GM13976 (cell line): ENCODE data around the gene GRXCR2.
"Not testable (repeated sequence)": the region's sequence is repeated elsewhere in the genome, so short reads cannot be mapped to it uniquely, and the experiment has no call there.

Experiments used
- DNase-seq: peaks from one replicate; pipeline ENCODE4 v3.0.0; 2012; ENCODE audit warnings: low spot score
- in situ Hi-C: fragments of 300-500 bp; cut with MboI; formaldehyde crosslinking; loops from one replicate; pipeline ENCODE4 v1.12.0; 2022; ENCODE audit warnings: low sequenced_read_pairs, mixed read lengths, inconsistent platforms; ENCODE audit not compliant: unreplicated experiment
- TF ChIP-seq, protein P1 (sequence below): IDR thresholded peaks from 2 replicates; pipeline ENCODE4 v1.5.1; 2012; ENCODE audit warnings: borderline replicate concordance, mild to moderate bottlenecking; ENCODE audit not compliant: insufficient read depth; ENCODE audit errors: extremely low read depth, missing control alignments, control extremely low read depth

GRXCR2 gene

DNA sequence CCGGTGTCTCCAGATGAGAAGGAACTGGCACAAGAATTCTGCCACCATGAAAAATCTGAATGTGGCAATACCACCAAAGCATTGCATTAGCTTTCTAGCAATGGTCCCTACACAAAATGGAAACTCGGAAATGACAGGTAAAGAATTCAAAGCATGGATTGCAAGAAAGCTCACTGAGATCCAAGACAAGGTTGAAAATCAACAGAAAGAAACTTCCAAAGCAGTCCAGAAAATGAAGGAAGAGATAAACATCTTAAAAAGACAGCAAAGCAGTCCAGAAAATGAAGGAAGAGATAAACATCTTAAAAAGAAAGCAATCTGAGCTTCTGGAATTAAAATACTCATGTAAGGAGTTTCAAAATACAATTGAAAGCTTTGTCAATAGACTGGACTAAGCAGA, 16.8 kb upstream of the GRXCR2 start:
- TF ChIP-seq, protein P1, sequence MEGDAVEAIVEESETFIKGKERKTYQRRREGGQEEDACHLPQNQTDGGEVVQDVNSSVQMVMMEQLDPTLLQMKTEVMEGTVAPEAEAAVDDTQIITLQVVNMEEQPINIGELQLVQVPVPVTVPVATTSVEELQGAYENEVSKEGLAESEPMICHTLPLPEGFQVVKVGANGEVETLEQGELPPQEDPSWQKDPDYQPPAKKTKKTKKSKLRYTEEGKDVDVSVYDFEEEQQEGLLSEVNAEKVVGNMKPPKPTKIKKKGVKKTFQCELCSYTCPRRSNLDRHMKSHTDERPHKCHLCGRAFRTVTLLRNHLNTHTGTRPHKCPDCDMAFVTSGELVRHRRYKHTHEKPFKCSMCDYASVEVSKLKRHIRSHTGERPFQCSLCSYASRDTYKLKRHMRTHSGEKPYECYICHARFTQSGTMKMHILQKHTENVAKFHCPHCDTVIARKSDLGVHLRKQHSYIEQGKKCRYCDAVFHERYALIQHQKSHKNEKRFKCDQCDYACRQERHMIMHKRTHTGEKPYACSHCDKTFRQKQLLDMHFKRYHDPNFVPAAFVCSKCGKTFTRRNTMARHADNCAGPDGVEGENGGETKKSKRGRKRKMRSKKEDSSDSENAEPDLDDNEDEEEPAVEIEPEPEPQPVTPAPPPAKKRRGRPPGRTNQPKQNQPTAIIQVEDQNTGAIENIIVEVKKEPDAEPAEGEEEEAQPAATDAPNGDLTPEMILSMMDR, result no peak
- no peak for DNase-seq
- in situ Hi-C loops, result no loop called here

DNA sequence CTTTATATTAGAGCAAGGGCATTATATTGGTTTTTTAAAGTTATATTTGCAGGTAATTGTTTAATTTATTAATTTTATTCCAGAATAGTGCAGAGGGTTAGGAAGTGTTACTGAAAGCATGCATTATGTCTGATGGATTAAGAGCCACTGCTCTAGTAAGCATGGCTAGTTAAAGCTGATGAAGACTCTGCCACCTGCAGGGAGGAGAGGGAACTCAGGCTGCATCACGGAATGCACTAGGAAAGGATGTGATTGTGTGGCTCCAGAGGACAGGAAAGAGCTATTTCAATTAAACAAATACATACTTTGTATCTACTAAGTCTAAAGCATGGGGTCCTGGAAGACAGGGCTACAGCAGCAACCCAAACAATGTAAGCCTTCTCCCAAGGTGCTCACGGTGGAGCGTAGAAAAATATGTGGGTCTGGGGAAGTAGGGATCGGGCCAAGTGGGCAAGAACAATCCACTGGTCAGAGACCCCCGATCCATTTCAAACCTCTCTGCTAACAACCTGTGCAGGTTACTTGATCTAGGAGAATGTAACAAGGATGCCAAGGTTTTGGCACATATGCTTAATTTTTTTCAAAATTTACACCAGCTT, 15.3 kb upstream of the GRXCR2 start:
- in situ Hi-C loops, result no loop called here

DNA sequence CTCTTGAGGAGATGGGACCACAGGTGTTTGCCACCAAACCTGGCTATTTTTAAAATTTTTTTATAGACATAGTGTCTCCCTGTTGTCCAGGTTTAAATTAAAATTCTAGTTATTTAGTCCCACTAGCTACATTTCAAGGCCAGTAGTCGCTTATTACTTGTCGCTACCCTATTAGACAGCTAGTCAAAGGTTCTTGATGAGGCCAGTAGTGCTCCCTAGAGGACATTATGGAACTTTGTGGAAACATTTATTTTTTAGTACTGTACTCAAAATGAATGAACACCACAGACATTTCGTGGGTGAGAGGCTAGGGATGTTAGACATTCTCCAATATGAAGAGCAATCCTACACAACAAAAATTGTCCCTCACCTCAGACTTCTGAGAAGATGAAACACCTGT, 14.4 kb upstream of the GRXCR2 start:
- no peak for DNase-seq
- in situ Hi-C loops, result no loop called here
- TF ChIP-seq, protein P1, result no peak

More for the DNA sequence above, 15.3 kb upstream of the GRXCR2 start:
- TF ChIP-seq, protein P1, result peak; percentile 30
- peak; percentile 17 for DNase-seq

DNA sequence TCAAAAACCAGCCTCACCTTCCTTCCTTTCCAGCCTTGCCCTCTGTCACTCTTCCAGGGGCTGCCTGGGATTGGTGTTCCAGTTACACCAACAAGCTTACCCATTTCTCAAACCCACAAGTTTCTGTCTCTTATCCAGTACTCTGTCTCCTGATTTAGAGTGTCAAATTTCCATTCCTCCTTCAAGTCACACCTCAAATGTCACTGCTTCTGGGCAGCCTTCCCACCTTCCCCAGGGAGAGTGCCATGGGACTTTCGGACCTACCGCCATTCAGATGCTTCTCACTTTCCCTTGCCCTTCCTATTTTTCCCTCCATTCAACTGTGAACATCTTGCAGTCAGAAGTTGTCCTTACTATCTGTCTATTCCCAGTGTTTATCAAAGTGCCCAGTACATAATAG, 2.0 kb upstream of the GRXCR2 start:
- TF ChIP-seq, protein P1, result no peak
- in situ Hi-C loops, result no loop called here
- no peak for DNase-seq

DNA sequence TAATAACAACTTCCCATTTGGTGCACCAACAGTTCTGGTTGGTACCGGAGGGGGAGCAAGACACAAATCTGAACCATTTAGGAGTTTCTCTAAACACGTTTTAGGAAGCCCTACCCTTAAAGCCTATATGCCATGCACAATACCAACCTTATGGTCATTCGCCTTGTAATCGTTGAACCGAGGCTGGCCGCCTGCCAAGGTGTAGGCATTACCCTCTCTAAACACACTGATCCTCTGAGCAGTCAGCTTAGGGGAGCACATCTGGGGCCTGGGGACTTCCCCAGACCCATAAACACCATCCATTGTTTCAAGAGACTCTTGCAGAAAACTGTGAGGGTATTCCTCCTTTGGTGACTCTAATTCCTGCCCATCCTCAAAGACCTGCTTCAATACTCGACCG, 328 bp downstream of the GRXCR2 start:
- in situ Hi-C loops, result no loop called here
- TF ChIP-seq, protein P1, result no peak
- DNase-seq, result no peak

DNA sequence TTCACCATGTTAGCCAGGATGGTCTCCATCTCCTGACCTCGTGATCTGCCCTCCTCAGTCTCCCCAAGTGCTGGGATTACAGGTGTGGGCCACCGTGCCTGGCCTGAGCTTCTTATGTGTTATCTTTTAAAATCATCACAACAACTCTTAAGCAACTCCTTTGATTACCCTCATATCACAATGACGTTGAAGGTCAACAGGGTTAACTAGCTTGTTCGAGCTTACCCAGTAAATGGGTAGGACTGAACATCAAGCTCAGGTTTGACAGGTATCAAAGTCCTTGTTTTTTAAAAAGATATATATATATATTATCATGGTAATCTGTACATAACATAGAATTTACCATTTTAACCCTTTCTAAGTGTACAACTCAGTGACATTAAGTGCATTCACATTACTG, 3.1 kb downstream of the GRXCR2 start:
- in situ Hi-C loops, result no loop called here
- TF ChIP-seq, protein P1, result no peak
- DNase-seq, result no peak

DNA sequence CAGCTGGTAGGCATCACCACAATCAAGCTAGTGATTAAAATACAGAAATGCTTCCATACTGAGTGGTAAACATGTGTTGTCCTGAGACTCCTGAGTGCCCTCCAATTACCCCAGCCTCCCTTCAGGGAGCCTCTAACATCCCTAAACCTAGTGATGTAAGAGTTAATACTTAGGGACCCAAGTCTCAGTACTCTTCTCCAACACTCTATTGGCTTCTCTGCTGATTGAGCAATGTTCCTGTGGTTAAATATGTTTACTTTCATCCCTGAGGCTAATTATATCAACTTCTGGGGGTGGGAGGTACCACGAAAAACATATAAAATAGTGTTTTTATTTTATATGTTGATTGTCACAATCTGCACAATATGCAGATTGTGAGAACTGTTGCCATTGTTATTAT, 5.0 kb downstream of the GRXCR2 start:
- in situ Hi-C loops, result no loop called here
- no peak for DNase-seq
- TF ChIP-seq, protein P1, result no peak

DNA sequence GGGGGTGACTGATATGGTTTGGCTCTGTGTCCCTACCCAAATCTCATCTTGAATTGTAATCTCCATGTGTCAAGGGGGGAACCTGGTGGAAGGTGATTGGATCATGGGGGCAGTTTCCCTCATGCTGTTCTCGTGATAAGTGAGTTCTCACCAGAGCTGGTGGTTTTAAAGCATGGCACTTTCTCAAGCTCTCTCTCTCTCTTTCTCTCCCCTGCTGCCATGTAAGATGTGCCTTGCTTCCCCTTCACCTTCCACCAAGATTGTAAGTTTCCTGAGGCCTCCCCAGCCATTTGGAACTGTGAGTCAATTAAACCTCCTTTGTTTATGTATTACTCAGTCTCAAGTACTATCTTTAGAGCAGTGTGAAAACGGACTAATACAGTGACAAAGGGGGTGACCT, 8.4 kb downstream of the GRXCR2 start:
- DNase-seq, in situ Hi-C loops: not testable (repeated sequence)
